Stimulated activated CD8-positive, alpha-beta memory T cell treated with anti-CD3 and anti-CD28 coated beads, Interleukin-12 subunit alpha, Interleukin-12 subunit beta, amount 100 ng/mL, for 1 hour (primary cell): ENCODE measurements around the gene TTBK1.
A peak's percentile ranks its signal among the peaks of the same experiment; 100 is the strongest.

Source experiments
- DNase-seq: peaks from one replicate; pipeline ENCODE4 v3.0.0-alpha.2; 2020; ENCODE audit warnings: low read depth

Gene TTBK1

GRCh38 chr6:43273707-43274106 is 30.4 kb downstream of the TTBK1 start:
- DNase-seq: no peak

- DNase-seq: no peak
Observed at GRCh38 chr6:43274127-43274915, 31.0 kb downstream of the TTBK1 start.

GRCh38 chr6:43274916-43275597 is 31.8 kb downstream of the TTBK1 start:
- peak; percentile 4 for DNase-seq

- DNase-seq: no peak
Observed at GRCh38 chr6:43275801-43276576, 32.7 kb downstream of the TTBK1 start.

GRCh38 chr6:43276577-43277305 is 33.5 kb downstream of the TTBK1 start:
- DNase-seq: no peak

GRCh38 chr6:43277306-43277642 is 34.0 kb downstream of the TTBK1 start:
- no peak for DNase-seq

- no peak for DNase-seq
Observed at GRCh38 chr6:43277643-43278523, 34.6 kb downstream of the TTBK1 start.

- no peak for DNase-seq
Observed at GRCh38 chr6:43278524-43279078, 35.3 kb downstream of the TTBK1 start.

- DNase-seq: no peak
Observed at GRCh38 chr6:43280234-43280633, 37.0 kb downstream of the TTBK1 start.

- DNase-seq: no peak
Observed at GRCh38 chr6:43282060-43282459, 38.8 kb downstream of the TTBK1 start.

GRCh38 chr6:43282636-43283513 is 39.6 kb downstream of the TTBK1 start:
- no peak for DNase-seq

GRCh38 chr6:43283514-43283901 is 40.2 kb downstream of the TTBK1 start:
- no peak for DNase-seq

- DNase-seq: no peak
Observed at GRCh38 chr6:43283905-43284304, 40.6 kb downstream of the TTBK1 start.

GRCh38 chr6:43284991-43285781 is 41.9 kb downstream of the TTBK1 start:
- no peak for DNase-seq

GRCh38 chr6:43285832-43286231 is 42.6 kb downstream of the TTBK1 start:
- DNase-seq: no peak

- DNase-seq: no peak
Observed at GRCh38 chr6:43286456-43286979, 43.2 kb downstream of the TTBK1 start.

GRCh38 chr6:43286980-43287716 is 43.9 kb downstream of the TTBK1 start:
- DNase-seq: no peak
